ENCODE measurements around the gene BCAN. TPM values are rescaled to one million over a fixed set of nuclear protein-coding genes. Genes with fewer than 3 reads are reported as not detected.

Gene BCAN
- total RNA-seq, 2 experiments from 2014 or later: not detected

- H3K27me3 Mint-ChIP-seq: no peaks in the 10 kb centered on the region
- DNase-seq (no peak), ATAC-seq (no peak)
- peaks cover 42% of the 10 kb centered on the region for H3K4me1 Mint-ChIP-seq (ENCODE audit: low read depth)
- no peak overlapping the region for H3K4me3 Mint-ChIP-seq
- H3K9me3 Mint-ChIP-seq: no peaks in the 10 kb centered on the region
- ChIA-PET CTCF (interaction anchor here (0.8 to 5.8 kb wide), 7 partner anchors 9 to 209 kb away, joined by 3 to 24 read pairs (median 5); partner anchors contain the start of gene TTC24), POLR2A (interaction anchor here (0.6 to 5.2 kb wide), 4 partner anchors 12 to 128 kb away, joined by 3 to 66 read pairs (median 4); partner anchors contain the start of gene TTC24)
- intact Hi-C loops (cut with micrococcal nuclease): no loop called here
- peaks cover 47% of the 10 kb centered on the region for H3K36me3 Mint-ChIP-seq (ENCODE audit: low read depth)
- TF ChIP-seq CTCF (IDR thresholded peaks at IDR 0.05): no peak
- peak overlapping the region; percentile 55 for H3K27ac Mint-ChIP-seq
Observed at GRCh38 chr1:156594190-156594589, 47.7 kb upstream of the BCAN start.

GRCh38 chr1:156595016-156595415 is 46.9 kb upstream of the BCAN start:
- no peak for ATAC-seq
- ChIA-PET POLR2A (interaction anchor here (1.5 to 5.2 kb wide), 2 partner anchors 9 to 15 kb away, joined by 9 to 66 read pairs; partner anchors contain the start of gene TTC24), CTCF (interaction anchor here (1.8 to 5.8 kb wide), 5 partner anchors 13 to 209 kb away, joined by 5 to 24 read pairs (median 7); no protein-coding TSS in a partner anchor)
- no peak overlapping the region for H3K4me3 Mint-ChIP-seq
- TF ChIP-seq CTCF (IDR thresholded peaks at IDR 0.05): no peak
- H3K27me3 Mint-ChIP-seq: no peaks in the 10 kb centered on the region
- peak overlapping the region; percentile 65 for H3K27ac Mint-ChIP-seq
- peaks cover 47% of the 10 kb centered on the region for H3K4me1 Mint-ChIP-seq (ENCODE audit: low read depth)
- DNase-seq: no peak
- peaks cover 52% of the 10 kb centered on the region for H3K36me3 Mint-ChIP-seq (ENCODE audit: low read depth)
- no peaks in the 10 kb centered on the region for H3K9me3 Mint-ChIP-seq
- intact Hi-C loops (cut with micrococcal nuclease): no loop called here

- peaks cover 60% of the 10 kb centered on the region for H3K36me3 Mint-ChIP-seq (ENCODE audit: low read depth)
Observed at GRCh38 chr1:156596426-156596825, 45.5 kb upstream of the BCAN start.

GRCh38 chr1:156598125-156598524 is 43.8 kb upstream of the BCAN start:
- TF ChIP-seq CTCF (IDR thresholded peaks at IDR 0.05): no peak
- ChIA-PET CTCF (interaction anchor here (1.2 to 5.5 kb wide), 6 partner anchors 10 to 212 kb away, joined by 3 to 27 read pairs (median 8); no protein-coding TSS in a partner anchor), POLR2A (interaction anchor here (1.3 to 2.1 kb wide), 4 partner anchors 16 to 141 kb away, joined by 3 to 7 read pairs (median 4); no protein-coding TSS in a partner anchor)
- intact Hi-C loops (cut with micrococcal nuclease): no loop called here
- H3K27ac Mint-ChIP-seq: peak overlapping the region; percentile 97
- no peak for DNase-seq
- no peak for ATAC-seq
- no peak overlapping the region for H3K4me3 Mint-ChIP-seq
- peaks cover 52% of the 10 kb centered on the region for H3K36me3 Mint-ChIP-seq (ENCODE audit: low read depth)
- H3K4me1 Mint-ChIP-seq (ENCODE audit: low read depth): peaks cover 45% of the 10 kb centered on the region
- H3K27me3 Mint-ChIP-seq: no peaks in the 10 kb centered on the region
- no peaks in the 10 kb centered on the region for H3K9me3 Mint-ChIP-seq

More at GRCh38 chr1:156596426-156596825, 45.5 kb upstream of the BCAN start:
- intact Hi-C loops (cut with micrococcal nuclease): no loop called here
- no peak for TF ChIP-seq CTCF (IDR thresholded peaks at IDR 0.05)
- CTCF ChIA-PET: interaction anchor here (0.8 to 2.1 kb wide), 4 partner anchors 12 to 115 kb away, joined by 3 to 7 read pairs (median 4); no protein-coding TSS in a partner anchor
- DNase-seq: no peak
- POLR2A ChIA-PET: interaction anchor here (1.1 to 1.9 kb wide), 4 partner anchors 10 to 144 kb away, joined by 3 to 9 read pairs (median 4); no protein-coding TSS in a partner anchor
- ATAC-seq: no peak
- H3K4me3 Mint-ChIP-seq: no peak overlapping the region
- no peaks in the 10 kb centered on the region for H3K27me3 Mint-ChIP-seq
- no peak overlapping the region for H3K27ac Mint-ChIP-seq
- H3K9me3 Mint-ChIP-seq: no peaks in the 10 kb centered on the region
- H3K4me1 Mint-ChIP-seq (ENCODE audit: low read depth): peaks cover 41% of the 10 kb centered on the region

Data from activated CD8-positive, alpha-beta T cell treated with anti-CD3 and anti-CD28 coated beads for 36 hours (primary cell).